MM.1S (cell line): ENCODE data around the gene CYB5D1.

Experiments
- EZH2 ChIP-seq: fragments of 300-600 bp; sonication (generic); optimal IDR thresholded peaks from 2 replicates; pipeline ENCODE3; 2017; ENCODE audit warnings: low read depth, mild to moderate bottlenecking, antibody characterized with exemption, low read length, mixed read lengths
- EZH2phosphoT487 ChIP-seq: fragments of 300-600 bp; sonication (generic); IDR thresholded peaks from 2 replicates; pipeline ENCODE4 v1.6.1; 2018; ENCODE audit warnings: antibody characterized with exemption, low read length

- TF ChIP-seq EZH2phosphoT487 (no peak), EZH2 (no peak)
Observed at GRCh38 chr17:7811251-7811650, 46.6 kb upstream of the CYB5D1 start.
